ENCODE results near the gene NABP2. TPM values are rescaled to one million over a fixed set of nuclear protein-coding genes. Genes with fewer than 3 reads are reported as not detected.

The NABP2 gene
- total and polyA plus RNA-seq, 2 experiments from 2014 or later, result 25.5 to 27.8 TPM

GRCh38 chr12:56216461-56216860 lies 7.7 kb upstream of the NABP2 start:
- Histone ChIP-seq H3K27ac (ENCODE audit: low read depth) (no peak overlapping the region), H3K79me2 (replicated peaks; ENCODE audit: insufficient read depth) (peaks cover 48% of the 10 kb centered on the region), H3K4me3 (no peak overlapping the region), H4K20me1 (replicated peaks; ENCODE audit: insufficient read depth) (peaks cover 18% of the 10 kb centered on the region), H3K36me3 (ENCODE audit: insufficient read depth) (peaks cover 40% of the 10 kb centered on the region), H3K4me1 (ENCODE audit: insufficient read depth) (peaks cover 10% of the 10 kb centered on the region; the same call in 1 of the 2 replicates), H3K9me2 (ENCODE audit: insufficient read depth) (no peaks in the 10 kb centered on the region), H2AFZ (no peak overlapping the region), H3K27me3 (ENCODE audit: insufficient read depth) (no peaks in the 10 kb centered on the region), H3K4me2 (no peak overlapping the region), H3F3A (replicated peaks; ENCODE audit: low read depth) (peaks cover 21% of the 10 kb centered on the region)
- Mint-ChIP-seq H3K4me1 (peaks cover 4% of the 10 kb centered on the region; the same call in 1 of the 3 replicates), H3K27me3 (ENCODE audit: insufficient read depth, low read depth, poor library complexity) (peaks cover under 1% of the 10 kb centered on the region), H3K4me3 (no peak overlapping the region), H3K36me3 (ENCODE audit: low read depth) (peaks cover 69% of the 10 kb centered on the region), H3K27ac (no peak overlapping the region; the same call in 1 of the 2 replicates), H3K9me3 (peaks cover 3% of the 10 kb centered on the region; the same call in 1 of the 3 replicates)
- ATAC-seq, result no peak
- DNase-seq (ENCODE audit: low spot score), result no peak
- TF ChIP-seq CREB1 (CRISPR knock-in tag; IDR thresholded peaks at IDR 0.05; ENCODE audit: low read depth), result no peak

GRCh38 chr12:56219840-56220239 lies 4.3 kb upstream of the NABP2 start:
- Histone ChIP-seq H3F3A (replicated peaks; ENCODE audit: low read depth) (peaks cover 20% of the 10 kb centered on the region; the same call in 1 of the 2 replicates), H3K27ac (ENCODE audit: low read depth) (peak overlapping the region; percentile 98; the same call in 1 of the 2 replicates), H4K20me1 (replicated peaks; ENCODE audit: insufficient read depth) (peaks cover 11% of the 10 kb centered on the region), H3K4me2 (0 out of 2 replicates have a peak overlapping the region, but pooled peaks have one; percentile 90), H3K27me3 (ENCODE audit: insufficient read depth) (no peaks in the 10 kb centered on the region), H3K4me1 (ENCODE audit: insufficient read depth) (peaks cover 26% of the 10 kb centered on the region), H3K36me3 (ENCODE audit: insufficient read depth) (peaks cover 11% of the 10 kb centered on the region), H3K9me2 (ENCODE audit: insufficient read depth) (no peaks in the 10 kb centered on the region), H3K4me3 (no peak overlapping the region), H2AFZ (no peak overlapping the region), H3K79me2 (replicated peaks; ENCODE audit: insufficient read depth) (peaks cover 48% of the 10 kb centered on the region)
- Mint-ChIP-seq H3K4me1 (peaks cover 26% of the 10 kb centered on the region), H3K36me3 (ENCODE audit: low read depth) (peaks cover 37% of the 10 kb centered on the region), H3K4me3 (peak overlapping the region; percentile 58), H3K27ac (no peak overlapping the region), H3K27me3 (ENCODE audit: insufficient read depth, low read depth, poor library complexity) (peaks cover 5% of the 10 kb centered on the region), H3K9me3 (peaks cover 3% of the 10 kb centered on the region; the same call in 1 of the 3 replicates)
- TF ChIP-seq CTCF (conservative IDR thresholded peaks at IDR 0.05; ENCODE audit: low read depth in 2 of 2), result no peak
- DNase-seq (ENCODE audit: low spot score) (no peak), ATAC-seq (no peak)

GRCh38 chr12:56220611-56221231 lies 3.4 kb upstream of the NABP2 start:
- Histone ChIP-seq H4K20me1 (replicated peaks; ENCODE audit: insufficient read depth) (peaks cover 8% of the 10 kb centered on the region), H3K4me2 (peak overlapping the region; percentile 90), H3K9me2 (ENCODE audit: insufficient read depth) (no peaks in the 10 kb centered on the region), H3K27ac (ENCODE audit: low read depth) (peak overlapping the region; percentile 98), H3K4me3 (peak overlapping the region; percentile 74), H3K36me3 (ENCODE audit: insufficient read depth) (peaks cover 11% of the 10 kb centered on the region), H2AFZ (no peak overlapping the region), H3F3A (replicated peaks; ENCODE audit: low read depth) (peaks cover 20% of the 10 kb centered on the region; the same call in 1 of the 2 replicates), H3K27me3 (ENCODE audit: insufficient read depth) (no peaks in the 10 kb centered on the region), H3K4me1 (ENCODE audit: insufficient read depth) (peaks cover 30% of the 10 kb centered on the region), H3K79me2 (replicated peaks; ENCODE audit: insufficient read depth) (peaks cover 48% of the 10 kb centered on the region)
- no peak for TF ChIP-seq EZH2 (IDR thresholded peaks at IDR 0.05; ENCODE audit: low read depth, unreplicated experiment)
- no peak for TF ChIP-seq ZNF462 (CRISPR knock-in tag; IDR thresholded peaks at IDR 0.05)
- 0 out of 2 replicates have a peak, but pooled peaks have one; percentile 21 for TF ChIP-seq POLR2AphosphoS5 (IDR thresholded peaks at IDR 0.05; ENCODE audit: low read depth)
- TF ChIP-seq JUNB (IDR thresholded peaks at IDR 0.05; ENCODE audit: unreplicated experiment), result no peak
- TF ChIP-seq ZNF114 (CRISPR knock-in tag; IDR thresholded peaks at IDR 0.05), result no peak
- TF ChIP-seq STAT1 (IDR thresholded peaks at IDR 0.05; ENCODE audit: unreplicated experiment), result no peak
- no peak for ATAC-seq
- Mint-ChIP-seq H3K36me3 (ENCODE audit: low read depth) (peaks cover 29% of the 10 kb centered on the region), H3K9me3 (peaks cover 3% of the 10 kb centered on the region; the same call in 1 of the 3 replicates), H3K27me3 (ENCODE audit: insufficient read depth, low read depth, poor library complexity) (peaks cover 5% of the 10 kb centered on the region), H3K4me1 (peaks cover 34% of the 10 kb centered on the region), H3K4me3 (peak overlapping the region; percentile 93), H3K27ac (peak overlapping the region; percentile 99)
- peak; percentile 52 for DNase-seq (ENCODE audit: low spot score)
